Measurements from ENCODE around the gene ST6GALNAC3.

ST6GALNAC3 gene

DNA sequence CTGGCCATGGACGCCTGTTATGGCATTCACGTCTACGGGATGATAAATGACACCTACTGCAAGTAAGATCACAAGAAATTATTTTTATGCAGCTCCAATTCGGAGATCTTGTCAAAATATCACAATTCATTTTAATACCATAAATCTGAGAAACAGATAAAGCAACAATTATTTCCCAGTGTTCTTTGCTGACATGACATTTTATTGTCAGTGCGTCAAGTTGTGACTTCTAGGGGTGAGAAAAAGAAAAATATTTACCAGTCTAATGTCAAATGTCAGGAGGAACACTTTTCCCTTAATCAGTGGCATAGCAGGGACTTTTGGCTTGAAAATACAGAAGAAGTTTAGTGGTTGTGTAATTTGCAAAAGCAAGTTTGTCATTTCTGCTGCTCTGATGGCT is 553.0 kb downstream of the ST6GALNAC3 start:
- H3K4me3 ChIP-seq (ENCODE audit: low read length), result no peak overlapping the region
- no peaks in the 10 kb centered on the region for H3K4me1 ChIP-seq (ENCODE audit: control insufficient read depth, low read length)
- H3K36me3 ChIP-seq (ENCODE audit: control insufficient read depth, low read length), result no peaks in the 10 kb centered on the region
- no peak overlapping the region for H3K4me2 ChIP-seq (ENCODE audit: low read length)
- no peaks in the 10 kb centered on the region for H3K9me2 ChIP-seq (replicated peaks; ENCODE audit: control insufficient read depth, low read length)
- no peaks in the 10 kb centered on the region; the same call in 1 of the 2 replicates for H3K9me3 ChIP-seq (ENCODE audit: control insufficient read depth, insufficient read depth, low read length)
- H3K27me3 ChIP-seq (ENCODE audit: control insufficient read depth, low read length), result no peaks in the 10 kb centered on the region
- TF ChIP-seq, protein P1, sequence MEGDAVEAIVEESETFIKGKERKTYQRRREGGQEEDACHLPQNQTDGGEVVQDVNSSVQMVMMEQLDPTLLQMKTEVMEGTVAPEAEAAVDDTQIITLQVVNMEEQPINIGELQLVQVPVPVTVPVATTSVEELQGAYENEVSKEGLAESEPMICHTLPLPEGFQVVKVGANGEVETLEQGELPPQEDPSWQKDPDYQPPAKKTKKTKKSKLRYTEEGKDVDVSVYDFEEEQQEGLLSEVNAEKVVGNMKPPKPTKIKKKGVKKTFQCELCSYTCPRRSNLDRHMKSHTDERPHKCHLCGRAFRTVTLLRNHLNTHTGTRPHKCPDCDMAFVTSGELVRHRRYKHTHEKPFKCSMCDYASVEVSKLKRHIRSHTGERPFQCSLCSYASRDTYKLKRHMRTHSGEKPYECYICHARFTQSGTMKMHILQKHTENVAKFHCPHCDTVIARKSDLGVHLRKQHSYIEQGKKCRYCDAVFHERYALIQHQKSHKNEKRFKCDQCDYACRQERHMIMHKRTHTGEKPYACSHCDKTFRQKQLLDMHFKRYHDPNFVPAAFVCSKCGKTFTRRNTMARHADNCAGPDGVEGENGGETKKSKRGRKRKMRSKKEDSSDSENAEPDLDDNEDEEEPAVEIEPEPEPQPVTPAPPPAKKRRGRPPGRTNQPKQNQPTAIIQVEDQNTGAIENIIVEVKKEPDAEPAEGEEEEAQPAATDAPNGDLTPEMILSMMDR (IDR thresholded peaks at IDR 0.05; ENCODE audit: low read depth, low read length, poor library complexity, severe bottlenecking), result no peak
- TF ChIP-seq EZH2phosphoT487 (IDR thresholded peaks at IDR 0.05; ENCODE audit: borderline replicate concordance, low read length), result no peak
- no peaks in the 10 kb centered on the region for H4K20me1 ChIP-seq (ENCODE audit: control insufficient read depth, insufficient read depth, low read depth, low read length)
- no peaks in the 10 kb centered on the region for H3K79me2 ChIP-seq (ENCODE audit: control insufficient read depth, low read length)
- no peak overlapping the region for H3K27ac ChIP-seq (ENCODE audit: low read depth, low read length)
- no peaks in the 10 kb centered on the region for H3F3A ChIP-seq (ENCODE audit: control insufficient read depth, insufficient read depth)

DNA sequence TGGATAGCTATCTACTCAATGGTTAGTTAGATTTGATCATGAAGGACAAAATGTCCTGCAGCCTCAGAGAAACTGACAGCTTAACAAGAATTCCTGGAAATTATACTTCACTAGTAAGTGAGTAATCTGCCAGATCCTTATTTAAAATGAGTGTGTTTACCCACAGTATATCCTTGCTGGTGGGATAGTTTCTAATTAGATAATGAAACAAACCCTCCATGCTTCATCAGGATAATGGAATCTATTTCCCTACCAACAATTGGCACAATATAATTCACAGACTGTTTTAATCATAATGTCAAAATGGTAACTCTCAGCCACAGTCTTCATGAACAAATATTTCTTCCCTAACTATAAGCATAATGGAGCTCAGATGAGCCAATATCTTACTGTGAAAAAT is 553.4 kb downstream of the ST6GALNAC3 start:
- H3K4me1 ChIP-seq (ENCODE audit: control insufficient read depth, low read length), result no peaks in the 10 kb centered on the region
- no peaks in the 10 kb centered on the region for H4K20me1 ChIP-seq (ENCODE audit: control insufficient read depth, insufficient read depth, low read depth, low read length)
- no peaks in the 10 kb centered on the region; the same call in 1 of the 2 replicates for H3K9me3 ChIP-seq (ENCODE audit: control insufficient read depth, insufficient read depth, low read length)
- no peak overlapping the region for H3K4me2 ChIP-seq (ENCODE audit: low read length)
- H3K9me2 ChIP-seq (replicated peaks; ENCODE audit: control insufficient read depth, low read length), result no peaks in the 10 kb centered on the region
- no peaks in the 10 kb centered on the region for H3K36me3 ChIP-seq (ENCODE audit: control insufficient read depth, low read length)
- H3K27ac ChIP-seq (ENCODE audit: low read depth, low read length), result no peak overlapping the region
- H3F3A ChIP-seq (ENCODE audit: control insufficient read depth, insufficient read depth), result no peaks in the 10 kb centered on the region
- no peaks in the 10 kb centered on the region for H3K79me2 ChIP-seq (ENCODE audit: control insufficient read depth, low read length)
- H3K27me3 ChIP-seq (ENCODE audit: control insufficient read depth, low read length), result no peaks in the 10 kb centered on the region
- no peak for TF ChIP-seq EZH2phosphoT487 (IDR thresholded peaks at IDR 0.05; ENCODE audit: borderline replicate concordance, low read length)
- TF ChIP-seq, protein P1 (IDR thresholded peaks at IDR 0.05; ENCODE audit: low read depth, low read length, poor library complexity, severe bottlenecking), result no peak
- H3K4me3 ChIP-seq (ENCODE audit: low read length), result no peak overlapping the region

DNA sequence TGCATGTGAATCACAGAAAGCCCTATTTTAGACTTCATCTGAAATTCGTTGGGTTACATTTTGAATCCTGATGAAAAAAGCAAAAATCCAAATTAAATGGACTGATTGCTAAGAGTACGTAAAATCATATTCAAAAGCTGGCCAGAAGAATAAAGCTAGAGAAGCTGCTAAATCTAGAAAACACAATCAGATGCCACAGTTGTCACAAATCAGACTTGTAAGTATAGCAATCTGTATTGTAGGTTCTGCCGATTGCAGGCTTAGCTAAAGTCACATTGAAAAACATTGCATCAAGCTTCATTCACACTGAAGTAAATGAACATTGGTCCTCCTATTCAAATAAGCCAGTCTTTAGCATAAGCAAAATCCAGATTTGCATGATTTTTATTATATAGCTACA is 557.6 kb downstream of the ST6GALNAC3 start:
- H3K9me2 ChIP-seq (replicated peaks; ENCODE audit: control insufficient read depth, low read length), result no peaks in the 10 kb centered on the region
- H3K27ac ChIP-seq (ENCODE audit: low read depth, low read length), result no peak overlapping the region
- no peaks in the 10 kb centered on the region for H4K20me1 ChIP-seq (ENCODE audit: control insufficient read depth, insufficient read depth, low read depth, low read length)
- TF ChIP-seq, protein P1 (IDR thresholded peaks at IDR 0.05; ENCODE audit: low read depth, low read length, poor library complexity, severe bottlenecking), result no peak
- TF ChIP-seq EZH2phosphoT487 (IDR thresholded peaks at IDR 0.05; ENCODE audit: borderline replicate concordance, low read length), result no peak
- no peaks in the 10 kb centered on the region for H3K27me3 ChIP-seq (ENCODE audit: control insufficient read depth, low read length)
- H3K4me2 ChIP-seq (ENCODE audit: low read length), result no peak overlapping the region
- no peaks in the 10 kb centered on the region for H3K36me3 ChIP-seq (ENCODE audit: control insufficient read depth, low read length)
- no peaks in the 10 kb centered on the region for H3K4me1 ChIP-seq (ENCODE audit: control insufficient read depth, low read length)
- no peak overlapping the region for H3K4me3 ChIP-seq (ENCODE audit: low read length)
- no peaks in the 10 kb centered on the region for H3F3A ChIP-seq (ENCODE audit: control insufficient read depth, insufficient read depth)
- no peaks in the 10 kb centered on the region; the same call in 1 of the 2 replicates for H3K9me3 ChIP-seq (ENCODE audit: control insufficient read depth, insufficient read depth, low read length)
- H3K79me2 ChIP-seq (ENCODE audit: control insufficient read depth, low read length), result no peaks in the 10 kb centered on the region
